Amygdala (tissue), 56 donors: Measurements from ENCODE around the gene RERE.

Source experiments
- DNase-seq, 56 donors: peaks; one replicate each; lab custom pipeline; 2025; lab: John Stamatoyannopoulos, UW

RERE gene

GRCh38 chr1:8424539-8425116 is 392.8 kb downstream of the RERE start:
- DNase-seq: peak in 7 of 56 donors; percentile 15 to 44 (median 25)

- peak in 13 of 56 donors; percentile 26 to 56 (median 47) for DNase-seq
Observed at GRCh38 chr1:8423692-8424538, 393.5 kb downstream of the RERE start.

GRCh38 chr1:8423269-8423691 is 394.2 kb downstream of the RERE start:
- DNase-seq: peak in 6 of 56 donors; percentile 35 to 63 (median 50)

- peak in 4 of 56 donors; percentile 14 to 37 (median 28) for DNase-seq
Observed at GRCh38 chr1:8422510-8423268, 394.8 kb downstream of the RERE start.

GRCh38 chr1:8421721-8422120 is 395.7 kb downstream of the RERE start:
- no peak for DNase-seq

- no peak for DNase-seq
Observed at GRCh38 chr1:8420318-8420717, 397.1 kb downstream of the RERE start.

- no peak for DNase-seq
Observed at GRCh38 chr1:8419861-8420260, 397.6 kb downstream of the RERE start.

- DNase-seq: no peak
Observed at GRCh38 chr1:8419172-8419571, 398.3 kb downstream of the RERE start.

GRCh38 chr1:8418301-8418700 is 399.1 kb downstream of the RERE start:
- no peak for DNase-seq

- DNase-seq: no peak
Observed at GRCh38 chr1:8417625-8418024, 399.8 kb downstream of the RERE start.

GRCh38 chr1:8416881-8417280 is 400.6 kb downstream of the RERE start:
- DNase-seq: no peak

- no peak for DNase-seq
Observed at GRCh38 chr1:8415526-8416278, 401.7 kb downstream of the RERE start.

- DNase-seq: peak in 1 of 56 donors; percentile 17
Observed at GRCh38 chr1:8412183-8412831, 405.1 kb downstream of the RERE start.

GRCh38 chr1:8411803-8412182 is 405.6 kb downstream of the RERE start:
- no peak for DNase-seq

GRCh38 chr1:8410791-8411190 is 406.6 kb downstream of the RERE start:
- DNase-seq: no peak

- no peak for DNase-seq
Observed at GRCh38 chr1:8409606-8410005, 407.8 kb downstream of the RERE start.

- peak in 5 of 56 donors; percentile 16 to 44 (median 21) for DNase-seq
Observed at GRCh38 chr1:8409106-8409505, 408.3 kb downstream of the RERE start.

GRCh38 chr1:8408151-8408839 is 409.1 kb downstream of the RERE start:
- peak in 6 of 56 donors; percentile 17 to 47 (median 30) for DNase-seq

GRCh38 chr1:8407652-8408051 is 409.8 kb downstream of the RERE start:
- DNase-seq: no peak
